Stimulated activated CD4-positive, alpha-beta T cell treated with anti-CD3 and anti-CD28 coated beads, Interleukin-2, amount 100 ng/mL, for 24 hours (primary cell): ENCODE data around the gene SPTBN5.

Experiments used
- DNase-seq, 2 donors: peaks; one replicate each; pipeline ENCODE4 v3.0.0-alpha.2; 2020

Gene SPTBN5

GRCh38 chr15:41882689-41883483, 11.0 kb downstream of the SPTBN5 start:
- no peak for DNase-seq

- DNase-seq = peak in 1 of 2 donors; percentile 20
These were observed 11.7 kb downstream of the SPTBN5 start for GRCh38 chr15:41881920-41882688.

- DNase-seq = no peak
These were observed 12.3 kb downstream of the SPTBN5 start for GRCh38 chr15:41881550-41881919.

- no peak for DNase-seq
These were observed 12.8 kb downstream of the SPTBN5 start for GRCh38 chr15:41881086-41881485.

- no peak for DNase-seq
These were observed 13.5 kb downstream of the SPTBN5 start for GRCh38 chr15:41880156-41880877.

GRCh38 chr15:41879321-41879845, 14.5 kb downstream of the SPTBN5 start:
- no peak for DNase-seq

GRCh38 chr15:41878355-41878699, 15.5 kb downstream of the SPTBN5 start:
- DNase-seq = no peak

GRCh38 chr15:41877631-41878354, 16.1 kb downstream of the SPTBN5 start:
- no peak for DNase-seq

- DNase-seq = no peak
These were observed 17.2 kb downstream of the SPTBN5 start for GRCh38 chr15:41876689-41877088.

- no peak for DNase-seq
These were observed 17.8 kb downstream of the SPTBN5 start for GRCh38 chr15:41876007-41876406.

- DNase-seq = no peak
These were observed 19.1 kb downstream of the SPTBN5 start for GRCh38 chr15:41874736-41875135.

- no peak for DNase-seq
These were observed 20.1 kb downstream of the SPTBN5 start for GRCh38 chr15:41873711-41874110.

- DNase-seq = no peak
These were observed 21.6 kb downstream of the SPTBN5 start for GRCh38 chr15:41872166-41872747.

- no peak for DNase-seq
These were observed 22.5 kb downstream of the SPTBN5 start for GRCh38 chr15:41871175-41871905.

GRCh38 chr15:41870689-41871081, 23.2 kb downstream of the SPTBN5 start:
- DNase-seq = peak; percentile 49 to 62

GRCh38 chr15:41869770-41870688, 23.8 kb downstream of the SPTBN5 start:
- no peak for DNase-seq

GRCh38 chr15:41868321-41868720, 25.5 kb downstream of the SPTBN5 start:
- DNase-seq = no peak

- no peak for DNase-seq
These were observed 26.8 kb downstream of the SPTBN5 start for GRCh38 chr15:41866872-41867579.

- no peak for DNase-seq
These were observed 27.6 kb downstream of the SPTBN5 start for GRCh38 chr15:41866263-41866703.
